ENCODE results near the gene SPATA17.

SPATA17 gene

DNA sequence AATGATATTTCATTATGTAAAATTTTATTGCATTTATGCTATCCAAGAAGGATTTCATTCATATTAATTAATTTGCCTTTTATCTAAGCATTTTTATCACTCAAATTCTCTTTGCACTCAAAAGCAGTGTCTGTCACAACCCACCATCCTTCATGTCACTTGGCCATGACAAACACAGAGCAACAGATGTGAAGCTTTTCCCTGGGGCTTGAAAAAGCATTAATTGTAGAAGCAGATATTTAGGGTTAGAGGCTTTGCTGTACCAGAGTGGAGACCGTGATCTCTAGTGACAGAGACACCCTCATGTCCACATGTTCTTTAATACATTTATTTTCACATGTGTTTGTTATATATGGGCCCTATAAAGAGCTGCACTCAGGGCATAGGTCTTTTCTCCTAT lies 230.5 kb downstream of the SPATA17 start:
- no peak for DNase-seq

DNA sequence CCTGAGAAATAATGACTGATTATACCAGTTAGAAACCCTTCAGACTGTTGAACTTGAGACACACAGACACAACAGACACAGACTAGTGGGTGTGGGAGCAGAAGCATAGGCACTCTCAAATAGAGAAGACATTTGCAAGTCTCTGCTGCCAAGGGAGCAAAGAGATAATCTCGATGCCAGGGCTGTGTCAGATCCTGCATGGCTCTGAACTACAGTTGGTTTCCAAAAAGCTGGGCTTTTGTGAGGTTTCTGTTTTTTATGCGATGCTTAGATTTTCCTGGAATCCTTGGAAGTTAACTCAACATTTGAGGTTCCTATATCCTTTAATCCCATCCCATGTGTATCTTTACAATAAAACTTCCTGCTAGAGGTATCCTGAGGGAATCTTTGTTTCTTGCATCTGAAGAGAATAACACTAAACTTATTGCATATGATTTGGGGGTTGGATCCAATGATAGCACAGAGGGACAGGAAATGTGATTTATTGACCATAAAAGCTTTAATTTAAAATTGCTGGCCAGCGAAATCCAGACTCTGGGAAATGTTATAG lies 236.4 kb downstream of the SPATA17 start:
- no peak for DNase-seq

DNA sequence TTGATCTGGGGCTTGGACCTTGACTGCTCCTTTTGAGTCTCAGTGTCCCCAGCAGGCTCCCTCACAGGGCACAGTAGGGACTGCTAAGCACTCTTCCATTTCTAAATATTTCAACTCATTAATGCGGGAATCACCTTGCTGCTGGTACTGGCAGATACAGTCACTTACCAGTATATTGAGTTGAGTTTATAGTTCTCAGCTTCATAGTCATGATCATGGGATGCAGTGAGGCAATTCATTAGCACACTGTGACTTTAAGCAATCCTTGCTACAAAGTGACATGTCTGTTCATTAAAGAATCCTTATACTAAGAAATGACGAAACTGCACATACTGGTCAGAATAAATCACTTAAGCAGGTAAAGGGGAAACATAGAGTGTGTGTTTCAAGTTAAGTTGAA lies 240.8 kb downstream of the SPATA17 start:
- DNase-seq = no peak

DNA sequence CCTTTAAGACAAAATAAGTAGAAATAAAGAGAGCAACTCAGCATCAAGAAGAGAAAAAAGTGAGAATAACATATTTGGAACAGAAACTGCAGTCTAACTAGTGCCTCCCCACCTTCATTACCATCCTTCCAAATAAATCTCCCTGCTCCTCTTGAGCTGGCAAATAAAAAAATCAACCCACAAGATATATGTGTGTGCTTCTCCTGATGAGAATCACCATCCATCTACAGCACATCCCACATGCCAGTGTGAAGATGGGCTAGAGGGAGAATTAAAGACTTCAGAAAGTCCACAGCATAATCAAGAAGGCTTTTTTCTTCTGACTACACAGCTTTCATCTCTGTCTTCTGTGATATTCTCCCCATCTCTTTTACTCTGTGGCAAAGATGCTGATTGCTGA lies 244.1 kb downstream of the SPATA17 start:
- no peak for DNase-seq

DNA sequence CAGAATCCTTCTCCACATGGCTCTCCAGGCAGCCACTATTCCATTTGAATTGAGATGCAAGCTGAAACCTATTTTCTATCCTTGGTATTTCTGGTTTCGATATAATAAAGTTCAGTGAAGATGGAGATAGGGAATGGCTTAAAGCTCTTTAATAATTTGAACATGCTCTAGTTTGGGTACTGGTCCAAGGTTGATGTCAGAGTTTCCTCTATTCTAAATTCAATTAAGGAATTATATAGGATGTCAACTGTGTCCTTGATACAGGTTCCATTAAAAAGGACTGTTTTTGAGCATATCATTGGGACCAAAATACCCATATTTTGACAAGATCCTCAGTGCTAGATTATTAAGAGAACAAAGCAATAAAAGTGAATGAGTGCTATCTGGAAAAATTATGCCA lies 245.3 kb downstream of the SPATA17 start:
- no peak for DNase-seq

DNA sequence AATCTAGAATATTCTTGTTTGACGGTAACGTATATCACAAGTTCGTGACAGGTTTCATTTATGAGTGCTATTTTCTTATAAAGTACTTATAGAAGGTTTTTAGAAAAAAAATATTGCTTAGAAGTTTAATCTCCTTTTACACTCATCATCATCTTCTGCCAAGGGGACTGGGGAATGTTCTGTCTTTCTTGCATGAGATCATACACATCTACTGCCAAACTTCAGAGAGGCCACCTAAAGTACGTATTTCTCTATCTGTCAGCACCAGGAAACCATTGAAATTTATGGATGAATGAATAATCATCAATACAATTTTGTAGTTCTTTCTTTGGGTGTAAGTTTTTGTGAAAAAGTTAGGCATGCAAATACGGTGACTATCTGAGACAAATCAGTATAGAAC lies 245.8 kb downstream of the SPATA17 start:
- no peak for DNase-seq

DNA sequence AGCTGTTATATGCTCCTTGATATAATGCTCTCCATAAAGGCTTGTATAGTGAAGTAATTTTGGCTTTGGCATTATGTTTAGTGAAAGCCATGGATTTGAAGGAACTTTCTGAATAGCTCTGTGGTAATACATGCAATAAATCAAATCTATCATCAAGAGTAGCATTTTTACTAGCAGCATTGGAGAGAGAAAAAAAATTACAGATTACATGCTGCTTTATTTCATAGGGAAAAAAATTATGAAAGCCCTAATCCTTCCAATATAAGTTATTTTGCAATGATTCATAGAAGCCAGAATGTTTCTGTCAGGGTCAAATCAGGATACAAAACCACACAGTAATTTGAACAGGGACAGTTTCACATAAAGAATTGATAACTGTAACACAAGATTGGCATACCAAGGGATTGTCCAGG lies 250.0 kb downstream of the SPATA17 start:
- no peak for DNase-seq

DNA sequence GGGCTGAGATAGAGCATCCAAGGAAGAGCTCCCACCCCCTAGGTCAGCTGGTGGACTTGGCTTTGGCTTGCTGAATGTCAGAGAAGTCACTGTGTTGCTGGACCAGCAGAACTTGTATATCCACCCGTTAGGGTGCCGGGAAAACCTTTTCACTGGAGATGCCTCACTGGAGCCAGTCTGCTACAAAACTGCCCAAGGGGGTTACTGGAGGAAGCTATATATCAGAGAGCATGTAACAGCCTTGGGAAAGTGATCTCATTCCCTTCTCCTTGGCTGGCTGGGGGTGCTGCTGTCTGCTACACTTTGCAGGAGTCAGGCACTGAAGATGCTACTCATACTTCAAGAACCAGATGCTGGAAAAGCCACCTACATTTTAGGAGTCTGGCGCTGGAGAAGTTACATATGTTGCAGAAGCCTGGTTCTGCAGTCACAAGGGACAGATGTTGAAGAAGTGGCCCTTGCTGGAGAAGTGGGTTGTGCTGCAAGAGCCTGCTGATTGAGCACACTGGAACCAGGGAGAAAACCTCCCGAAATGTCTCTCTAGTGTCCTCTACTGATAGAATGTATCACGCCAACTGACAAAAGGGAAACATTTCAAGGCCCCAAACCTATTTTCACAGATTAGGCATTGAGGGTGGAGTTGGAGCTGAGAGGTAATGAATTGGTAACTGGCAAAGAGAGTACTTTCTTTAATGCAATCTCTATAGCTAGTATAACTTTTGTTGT lies 250.6 kb downstream of the SPATA17 start:
- DNase-seq = no peak

DNA sequence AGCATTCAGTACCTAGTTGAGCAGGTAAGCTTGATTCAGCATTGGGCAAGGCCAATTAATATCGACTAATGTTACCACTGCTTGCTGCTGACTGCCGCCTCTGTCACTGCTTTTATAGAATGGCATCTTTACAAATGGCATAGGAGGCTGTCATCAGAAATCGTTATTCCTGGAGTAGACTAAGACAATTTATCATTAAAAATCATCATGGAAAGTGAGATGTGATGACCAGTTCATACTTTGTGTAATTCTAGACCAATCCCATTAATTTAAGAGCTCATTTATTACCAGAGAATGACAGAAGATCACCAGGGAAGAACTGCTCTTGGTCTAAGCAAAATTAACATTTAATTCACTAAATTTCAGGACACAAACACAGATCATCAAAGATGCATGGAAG lies 254.0 kb downstream of the SPATA17 start:
- no peak for DNase-seq

DNA sequence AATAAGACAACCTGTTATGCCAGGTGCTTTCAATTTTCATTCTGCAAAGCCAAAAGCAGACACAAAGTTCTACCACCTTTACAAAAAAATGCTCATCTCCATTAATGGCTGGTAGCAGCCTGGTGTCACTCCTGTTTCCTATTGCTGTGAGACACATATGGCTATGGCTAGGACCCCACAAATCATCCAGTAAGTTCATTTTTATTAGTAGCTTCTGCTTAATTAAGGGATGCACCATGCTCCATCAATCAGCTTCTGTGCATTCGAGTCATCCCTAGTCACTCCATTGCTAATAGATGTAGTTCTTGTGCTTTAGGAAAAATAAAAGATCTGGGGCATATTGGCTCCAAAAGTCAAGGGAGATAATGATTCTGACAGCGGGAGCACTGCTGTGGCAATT lies 257.2 kb downstream of the SPATA17 start:
- no peak for DNase-seq

DNA sequence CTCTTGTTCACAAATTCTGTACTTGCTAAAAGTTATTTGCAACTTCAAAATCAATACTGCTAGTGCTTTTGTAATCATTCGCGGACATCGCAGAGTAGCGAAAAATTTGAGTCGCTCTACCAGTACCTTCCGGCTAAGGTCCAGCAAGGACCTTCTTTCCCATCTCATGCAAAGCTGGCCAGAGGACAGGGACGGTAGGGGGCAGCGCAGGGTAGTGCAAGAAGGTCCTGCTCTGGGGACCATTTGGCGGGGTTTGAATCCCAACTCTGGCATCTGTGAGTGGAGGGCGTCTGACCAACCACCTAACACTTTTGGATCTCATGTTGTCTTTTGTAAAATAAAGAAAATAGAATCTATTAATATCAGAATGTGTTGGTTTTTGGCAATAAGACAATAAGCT lies 258.3 kb downstream of the SPATA17 start:
- no peak for DNase-seq

DNA sequence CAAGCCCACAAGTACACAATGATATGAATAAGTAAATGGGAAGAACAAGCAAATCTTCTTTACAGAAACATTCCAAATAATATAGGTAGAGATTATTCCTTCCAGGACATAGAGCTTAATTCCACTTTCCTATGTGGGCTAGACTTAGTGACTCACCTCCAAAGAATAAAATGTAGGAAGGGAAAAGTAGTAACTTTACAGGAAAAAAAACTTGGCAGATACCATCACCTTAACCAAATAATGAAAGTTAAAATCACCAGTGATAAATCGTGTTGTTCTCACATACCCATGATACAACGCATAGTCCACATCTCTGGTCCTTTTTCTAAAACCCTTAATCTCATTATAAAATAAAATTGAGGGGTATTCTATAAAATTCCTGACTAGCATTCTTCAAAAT lies 260.8 kb downstream of the SPATA17 start:
- no peak for DNase-seq

DNA sequence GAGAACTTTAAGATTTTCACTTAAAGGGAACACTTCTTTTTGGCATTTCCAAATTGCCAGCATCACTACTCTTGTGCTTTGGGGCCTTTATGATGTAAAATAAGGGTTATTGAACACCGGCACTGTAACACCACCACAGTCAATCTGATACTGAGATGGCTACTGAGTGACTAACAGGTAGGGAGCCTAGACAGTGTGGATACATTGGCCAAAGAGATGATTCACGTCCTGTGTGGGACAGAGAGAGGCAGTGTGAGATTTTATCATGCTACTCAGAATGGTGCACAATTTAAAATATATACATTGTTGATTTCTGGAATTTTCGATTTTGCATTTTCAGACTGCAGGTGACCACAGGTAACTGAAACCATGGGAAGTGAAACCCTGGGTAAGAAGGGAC lies 261.6 kb downstream of the SPATA17 start:
- no peak for DNase-seq

DNA sequence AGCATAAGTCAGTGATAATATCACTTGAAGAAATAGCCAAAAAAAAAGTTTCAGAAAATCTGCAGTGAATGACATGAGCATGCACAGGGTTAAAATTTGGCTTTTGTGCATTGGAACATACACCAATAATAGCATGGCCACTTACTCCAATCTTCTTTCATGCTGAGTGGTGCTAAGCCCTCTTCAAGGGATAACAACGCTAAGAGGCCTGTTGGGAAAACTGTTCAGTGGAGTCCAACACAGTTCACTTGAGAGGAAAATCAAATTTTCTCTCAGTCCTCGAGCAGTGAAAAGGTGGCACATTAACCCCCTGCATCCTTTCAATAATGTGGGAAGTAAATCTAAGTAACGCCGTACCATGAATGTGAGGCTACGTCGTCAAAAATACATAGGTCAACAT lies 264.7 kb downstream of the SPATA17 start:
- no peak for DNase-seq

DNA sequence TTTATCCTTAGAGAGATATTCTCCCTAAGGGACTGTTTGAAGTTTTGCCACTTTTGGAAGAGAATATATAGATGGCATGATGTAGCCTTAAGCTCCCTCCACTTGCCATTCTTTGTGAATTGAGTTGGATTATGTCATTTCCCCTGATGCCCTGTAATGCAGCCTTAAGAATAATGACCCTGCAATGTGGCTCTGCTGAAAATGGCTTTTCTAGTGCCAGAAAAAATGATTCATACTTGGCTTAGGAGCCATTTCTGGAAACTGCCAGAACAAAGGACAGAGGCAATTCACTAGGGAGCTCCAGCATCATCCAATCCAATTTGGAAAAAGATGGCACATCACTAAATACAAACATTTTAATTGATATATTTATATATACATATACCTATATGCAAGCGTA lies 265.3 kb downstream of the SPATA17 start:
- DNase-seq = no peak

DNA sequence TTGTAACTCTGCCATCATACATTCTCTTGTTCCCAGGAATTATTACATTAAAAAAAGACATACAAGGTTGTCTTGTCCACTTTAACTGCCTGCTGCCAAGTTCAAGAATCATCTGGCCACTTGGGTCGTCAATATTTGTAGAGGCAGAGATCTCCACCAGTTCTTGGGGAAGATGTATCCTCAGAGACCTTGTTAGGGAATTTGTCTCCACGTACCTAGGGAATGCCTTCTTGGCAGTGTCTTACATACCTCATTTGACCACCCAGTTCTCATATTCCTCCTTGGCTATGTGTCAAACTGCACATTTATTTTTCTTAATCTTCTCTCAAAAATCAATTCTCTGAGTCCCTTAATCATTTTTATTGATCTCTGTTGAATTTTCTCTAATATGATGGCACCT lies 266.0 kb downstream of the SPATA17 start:
- no peak for DNase-seq

DNA sequence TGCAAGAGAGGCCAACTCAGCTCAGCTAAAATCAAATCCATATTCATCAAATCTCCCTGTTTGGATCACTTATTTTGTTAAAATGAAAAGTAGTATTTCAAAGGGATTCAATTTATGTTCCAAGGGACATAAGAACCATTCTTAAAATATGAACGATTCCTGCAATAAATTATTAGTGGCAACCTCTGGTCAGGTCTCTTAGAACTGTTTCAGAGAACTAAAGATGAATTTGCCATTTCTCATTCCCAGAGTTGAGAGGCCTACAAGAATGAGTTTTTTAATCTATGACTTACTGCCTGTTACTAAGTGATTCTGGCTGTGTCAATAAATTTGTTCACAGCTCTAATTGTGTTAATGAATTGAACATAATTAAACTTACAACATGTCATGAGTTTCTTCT lies 268.5 kb downstream of the SPATA17 start:
- no peak for DNase-seq

DNA sequence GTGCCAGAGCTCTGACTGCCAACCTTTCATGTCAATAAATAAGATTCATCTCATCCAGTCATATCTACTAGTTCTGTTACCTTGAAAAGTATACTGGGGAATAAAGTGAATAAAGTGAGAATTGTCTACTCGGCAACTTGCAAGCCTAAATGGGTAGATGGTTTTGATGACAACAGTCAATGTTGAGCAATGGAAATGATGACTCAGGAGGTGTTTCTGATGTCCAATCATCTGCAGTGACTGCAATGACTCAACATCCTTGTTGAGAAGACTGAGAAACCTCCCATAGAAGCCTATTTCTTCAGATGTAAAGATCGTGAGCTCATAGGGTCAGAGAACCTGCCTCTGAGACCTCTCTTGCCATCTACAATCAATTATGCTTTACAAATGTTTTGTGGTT lies 276.4 kb downstream of the SPATA17 start:
- DNase-seq = no peak

DNA sequence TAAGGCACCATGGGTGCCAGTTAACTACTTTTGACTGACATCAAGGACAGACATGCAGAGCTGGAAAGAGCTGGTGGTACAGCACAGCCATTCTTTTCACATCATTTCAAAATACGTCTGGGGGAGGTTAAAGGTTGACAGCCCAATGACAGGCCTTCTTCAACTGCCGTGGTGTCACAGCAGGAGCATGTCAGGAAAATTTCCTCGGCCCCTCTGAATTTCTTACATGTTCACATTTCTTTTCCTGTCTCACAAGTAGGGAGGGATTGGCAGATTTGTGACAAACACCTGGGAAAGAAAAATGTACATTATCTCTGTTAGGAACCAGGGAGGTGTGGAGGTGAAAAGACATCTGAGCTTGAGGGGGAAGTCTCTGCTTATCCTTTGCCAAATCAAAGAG lies 279.1 kb downstream of the SPATA17 start:
- no peak for DNase-seq

DNA sequence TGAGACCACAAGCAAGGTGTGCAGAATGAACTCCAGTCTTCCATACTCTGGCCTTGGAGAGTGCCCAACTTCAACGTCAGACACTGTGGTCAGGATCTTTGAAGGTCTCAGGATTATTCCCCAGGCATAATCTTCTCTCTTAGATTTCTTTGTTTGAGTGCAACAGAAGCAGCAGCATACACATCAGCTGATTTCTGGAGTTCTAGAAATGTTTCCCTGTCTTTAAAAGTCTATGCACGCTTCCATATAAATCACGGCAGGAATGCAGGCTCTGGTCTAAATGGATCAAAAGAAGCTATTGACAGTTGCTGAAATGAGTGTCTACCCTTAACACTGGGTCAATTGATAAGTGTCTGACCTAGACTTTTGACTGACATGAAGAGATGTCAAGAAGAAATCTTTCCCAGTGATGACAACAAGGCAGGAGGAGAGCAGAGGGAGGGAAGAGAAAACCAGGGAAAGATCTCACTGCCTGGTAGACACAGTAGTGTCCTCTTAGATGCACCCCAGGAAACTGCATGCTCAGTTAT lies 279.7 kb downstream of the SPATA17 start:
- DNase-seq = no peak

DNA sequence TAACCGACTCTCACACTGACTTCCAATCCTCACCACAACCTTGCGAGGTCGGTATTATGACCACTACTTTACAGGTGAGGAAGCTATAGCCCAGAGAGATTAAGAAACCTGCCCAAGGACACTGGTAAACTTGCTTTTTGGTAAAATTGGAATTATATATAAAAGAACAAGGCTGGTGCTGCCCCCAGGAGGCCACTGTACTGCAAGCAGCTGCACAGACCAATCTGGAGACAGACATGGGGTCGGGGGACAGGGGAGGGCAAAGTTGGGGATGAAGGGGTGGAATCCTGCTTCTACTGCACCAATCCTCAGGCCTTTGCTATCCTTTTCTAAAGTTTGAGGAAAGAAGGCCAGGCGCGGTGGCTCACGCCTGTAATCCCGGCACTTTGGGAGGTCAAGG lies 280.8 kb downstream of the SPATA17 start:
- DNase-seq = no peak

DNA sequence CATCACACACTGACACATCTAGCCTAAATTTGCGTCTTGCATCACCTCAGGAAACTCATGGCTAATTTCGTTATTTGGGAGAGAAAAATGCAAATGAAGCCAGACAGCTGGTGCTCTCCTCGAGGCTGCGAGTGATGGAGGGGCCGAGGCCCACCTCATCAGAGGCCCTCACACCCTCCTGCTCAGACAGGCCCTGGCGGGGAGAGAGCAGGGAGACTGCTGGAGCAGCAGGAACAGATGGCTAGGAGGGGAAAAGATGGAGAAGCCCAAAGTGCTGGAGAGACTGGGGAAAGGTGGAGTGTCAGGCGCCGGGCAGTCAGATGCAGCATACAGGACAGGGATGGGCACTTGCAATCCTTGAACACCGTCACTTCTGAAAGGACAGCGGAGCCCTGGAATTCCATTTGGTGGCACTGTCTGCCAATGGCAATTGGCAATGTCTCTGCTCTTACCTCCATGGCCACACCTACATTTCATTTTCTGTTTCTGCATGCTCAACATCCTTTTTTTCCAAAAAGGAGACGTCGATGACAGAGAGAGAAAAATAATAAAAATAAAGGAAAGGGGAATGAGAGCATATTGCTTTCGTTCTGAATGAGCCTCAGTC lies 286.2 kb downstream of the SPATA17 start:
- no peak for DNase-seq

DNA sequence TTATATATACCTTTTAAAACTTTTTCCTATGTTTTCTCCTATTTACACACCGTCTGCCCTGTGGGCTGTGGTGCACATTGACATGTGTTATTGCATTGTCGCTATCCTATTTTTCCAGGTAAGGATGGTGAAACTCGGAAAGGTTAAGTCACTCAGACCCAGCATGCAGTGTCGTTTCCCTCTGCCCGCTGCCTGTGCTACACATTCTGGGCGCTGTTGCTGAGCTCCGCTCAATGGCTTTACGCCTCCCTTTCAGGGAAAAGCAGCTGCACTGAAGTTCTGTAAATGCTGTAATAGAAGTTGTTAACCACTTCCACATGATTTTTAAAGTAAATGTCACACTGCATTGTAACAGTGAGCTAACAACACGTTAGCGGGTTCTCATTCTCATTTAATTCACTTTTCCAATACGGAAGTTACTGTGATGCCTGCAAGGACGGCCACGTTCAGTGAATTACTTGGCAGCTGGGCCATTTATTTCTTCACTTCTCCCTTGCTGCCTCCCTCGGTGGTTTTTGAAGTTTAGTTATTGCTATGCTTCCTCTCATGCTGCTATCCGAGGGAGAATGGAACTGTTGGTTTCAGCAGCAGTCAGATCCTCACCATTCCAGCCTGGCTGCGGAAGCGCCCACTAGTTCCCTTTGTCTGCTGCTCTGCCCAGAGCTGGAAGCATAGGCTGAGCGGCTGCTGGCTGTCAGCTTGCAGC lies 288.7 kb downstream of the SPATA17 start:
- no peak for DNase-seq
